Myocyte (in vitro differentiated cells): ENCODE results near the gene TAOK2. TPM values are rescaled to one million over a fixed set of nuclear protein-coding genes. Genes with fewer than 3 reads are reported as not detected.
A peak's percentile ranks its signal among the peaks of the same experiment; 100 is the strongest.
"Not testable (repeated sequence)": the region's sequence is repeated elsewhere in the genome, so short reads cannot be mapped to it uniquely, and the experiment has no call there.

Experiments used
- DNase-seq: peaks from one replicate; pipeline ENCODE4 v3.0.0-alpha.2; 2012; ENCODE audit warnings: low read depth
- total RNA-seq: library from RNA; depleted of rRNA; stranded (reverse); fragments of >200 nt; gene quantifications from 2 replicates; pipeline ENCODE4 v1.2.3, GENCODE V29; 2014

TAOK2 gene
- total RNA-seq, 1 donor from 2014 or later, result 49.9 TPM

GRCh38 chr16:30018731-30019158, 45.1 kb downstream of the TAOK2 start:
- no peak for DNase-seq

GRCh38 chr16:30022887-30023286, 49.2 kb downstream of the TAOK2 start, which contains the start of gene C16orf92:
Gene C16orf92 (plus strand): TSS chr16:30023198. CDS start chr16:30023341, 143 bp downstream.
- no peak for DNase-seq

- DNase-seq, result no peak
Observed at GRCh38 chr16:30023586-30023985, 49.9 kb downstream of the TAOK2 start.

- no peak for DNase-seq
Observed at GRCh38 chr16:30024451-30024850, 50.8 kb downstream of the TAOK2 start.

GRCh38 chr16:30025156-30025555, 51.5 kb downstream of the TAOK2 start:
- DNase-seq, result no peak

- no peak for DNase-seq
Observed at GRCh38 chr16:30025574-30025973, 51.9 kb downstream of the TAOK2 start.

- no peak for DNase-seq
Observed at GRCh38 chr16:30026449-30026848, 52.8 kb downstream of the TAOK2 start.

GRCh38 chr16:30027588-30028437, 54.1 kb downstream of the TAOK2 start:
- DNase-seq, result peak; percentile 15

- DNase-seq, result peak; percentile 83
Observed at GRCh38 chr16:30028438-30029076, 54.9 kb downstream of the TAOK2 start.

- DNase-seq, result no peak
Observed at GRCh38 chr16:30030011-30030685, 56.5 kb downstream of the TAOK2 start.

GRCh38 chr16:30030841-30031413, 57.3 kb downstream of the TAOK2 start, which contains the start of gene TLCD3B:
Gene TLCD3B (minus strand): TSS chr16:30031271. CDS start chr16:30030527, 744 bp downstream.
- DNase-seq, result no peak

GRCh38 chr16:30031477-30031918, 57.8 kb downstream of the TAOK2 start:
- DNase-seq, result no peak

- peak; percentile 73 for DNase-seq
Observed at GRCh38 chr16:30032083-30032819, 58.6 kb downstream of the TAOK2 start.

- DNase-seq, result no peak
Observed at GRCh38 chr16:30033270-30033669, 59.6 kb downstream of the TAOK2 start.

- DNase-seq, result no peak
Observed at GRCh38 chr16:30040221-30040620, 66.6 kb downstream of the TAOK2 start.

- DNase-seq, result not testable (repeated sequence)
Observed at GRCh38 chr16:30040690-30041089, 67.0 kb downstream of the TAOK2 start.

- DNase-seq, result peak; percentile 58
Observed at GRCh38 chr16:30041841-30042240, 68.2 kb downstream of the TAOK2 start.
